Hepatocyte (in vitro differentiated cells): ENCODE data around the gene LRSAM1. TPM values are rescaled to one million over a fixed set of nuclear protein-coding genes. Genes with fewer than 3 reads are reported as not detected.

ENCODE experiments used
- DNase-seq: peaks from one replicate; pipeline ENCODE4 v3.0.0-alpha.2; 2016; ENCODE audit warnings: low spot score
- H2AFZ ChIP-seq: fragments of 200-600 bp; sonication (generic); 2 replicates; pipeline ENCODE4 v1.6.0; 2016; ENCODE audit warnings: antibody characterized with exemption, mild to moderate bottlenecking
- H3K27ac ChIP-seq: fragments of 200-600 bp; sonication (generic); 2 replicates; pipeline ENCODE4 v1.5.1; 2016; ENCODE audit warnings: mild to moderate bottlenecking
- H3K27me3 ChIP-seq: fragments of 200-600 bp; sonication (generic); 2 replicates; pipeline ENCODE4 v1.6.1; 2016
- H3K36me3 ChIP-seq: fragments of 200-600 bp; sonication (generic); replicated peaks from 2 replicates; pipeline ENCODE4 v1.5.1; 2016; ENCODE audit warnings: low read depth; ENCODE audit not compliant: insufficient read depth
- H3K4me1 ChIP-seq: fragments of 200-600 bp; sonication (generic); 2 replicates; pipeline ENCODE4 v1.5.1; 2016; ENCODE audit warnings: mild to moderate bottlenecking, moderate library complexity; ENCODE audit not compliant: insufficient read depth
- H3K4me2 ChIP-seq: fragments of 200-600 bp; sonication (generic); 2 replicates; pipeline ENCODE4 v1.6.0; 2016
- H3K4me3 ChIP-seq: fragments of 200-600 bp; sonication (generic); 2 replicates; pipeline ENCODE4 v1.5.1; 2016; ENCODE audit warnings: mild to moderate bottlenecking
- H3K79me2 ChIP-seq: fragments of 200-600 bp; sonication (generic); 2 replicates; pipeline ENCODE4 v1.6.0; 2017; ENCODE audit warnings: mild to moderate bottlenecking
- H3K9me2 ChIP-seq: fragments of 200-600 bp; sonication (generic); replicated peaks from 2 replicates; pipeline ENCODE4 v1.6.0; 2017; ENCODE audit warnings: mild to moderate bottlenecking; ENCODE audit not compliant: insufficient read depth
- H3K9me3 ChIP-seq: fragments of 200-600 bp; sonication (generic); 2 replicates; pipeline ENCODE4 v1.5.1; 2016; ENCODE audit warnings: low read depth, mild to moderate bottlenecking
- H4K20me1 ChIP-seq: fragments of 200-600 bp; sonication (generic); 2 replicates; pipeline ENCODE4 v1.6.0; 2016; ENCODE audit warnings: mild to moderate bottlenecking; ENCODE audit not compliant: insufficient read depth, poor library complexity, severe bottlenecking
- EZH2 ChIP-seq: fragments of 200-600 bp; sonication (generic); IDR thresholded peaks from 2 replicates; pipeline ENCODE4 v1.6.1; 2016; ENCODE audit warnings: antibody characterized with exemption, mild to moderate bottlenecking, borderline replicate concordance
- EZH2phosphoT487 ChIP-seq: fragments of 200-600 bp; sonication (generic); IDR thresholded peaks from one replicate; pipeline ENCODE4 v1.6.1; 2018; ENCODE audit warnings: antibody characterized with exemption, mild to moderate bottlenecking, low read depth, moderate library complexity; ENCODE audit not compliant: unreplicated experiment, severe bottlenecking
- WGBS: methylation state at CpG from one replicate; pipeline ENCODE4 v1.1.6; 2016; ENCODE audit warnings: low lambda C conversion rate; ENCODE audit errors: missing lambda C conversion rate; 5-methylcytosine and 5-hydroxymethylcytosine counted together
- polyA plus RNA-seq: library from polyadenylated mRNA; unstranded; fragments of >200 nt; fragmentation: Nextera tagmentation; extraction: Ambion mirVana; gene quantifications from 2 replicates; pipeline ENCODE4 v1.2.1, GENCODE V29; 2016
- small RNA-seq: library from RNA; depleted of rRNA; stranded (forward); fragments of <200 nt; gene quantifications from one replicate; pipeline ENCODE3, GENCODE V24; 2014
- total RNA-seq: library from RNA; depleted of rRNA; stranded (reverse); fragments of >200 nt; gene quantifications from 2 replicates; pipeline ENCODE4 v1.2.3, GENCODE V29; 2014
- TF ChIP-seq, protein P1 (sequence below): fragments of 200-600 bp; sonication (generic); IDR thresholded peaks from 2 replicates; pipeline ENCODE4 v1.5.1; 2016; ENCODE audit warnings: antibody characterized with exemption, mild to moderate bottlenecking; ENCODE audit not compliant: poor library complexity

Gene LRSAM1
- total and polyA plus RNA-seq, 2 experiments from 2014 or later: 10.7 to 19.4 TPM

DNA sequence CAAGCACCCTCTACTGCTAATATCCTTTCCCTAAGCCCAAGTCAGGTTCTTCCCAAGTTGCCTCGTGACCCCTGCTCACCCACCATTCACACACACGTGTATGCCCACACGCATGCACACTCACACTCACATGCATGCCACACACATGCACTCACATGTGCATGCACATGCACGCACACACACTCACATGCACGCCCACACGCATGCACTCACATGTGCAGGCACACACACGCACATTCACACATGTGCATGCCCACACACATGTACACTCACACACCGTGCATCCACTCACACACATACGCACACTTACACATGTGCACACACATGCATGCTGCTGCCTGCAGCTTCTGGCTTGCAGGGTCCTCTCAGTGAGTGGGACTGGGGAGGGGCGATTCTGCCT lies 97.9 kb downstream of the LRSAM1 start:
- Histone ChIP-seq H3K4me2 (no peak overlapping the region), H3K27ac (no peak overlapping the region), H3K27me3 (no peaks in the 10 kb centered on the region), H4K20me1 (peaks cover 54% of the 10 kb centered on the region), H3K9me2 (no peaks in the 10 kb centered on the region), H2AFZ (no peak overlapping the region), H3K4me1 (peaks cover 22% of the 10 kb centered on the region), H3K4me3 (no peak overlapping the region), H3K79me2 (peaks cover 91% of the 10 kb centered on the region), H3K9me3 (no peaks in the 10 kb centered on the region), H3K36me3 (no peaks in the 10 kb centered on the region)
- 97% methylated on average over 10 of the region's 10 CpGs for WGBS
- TF ChIP-seq EZH2phosphoT487: no peak
- DNase-seq: no peak

DNA sequence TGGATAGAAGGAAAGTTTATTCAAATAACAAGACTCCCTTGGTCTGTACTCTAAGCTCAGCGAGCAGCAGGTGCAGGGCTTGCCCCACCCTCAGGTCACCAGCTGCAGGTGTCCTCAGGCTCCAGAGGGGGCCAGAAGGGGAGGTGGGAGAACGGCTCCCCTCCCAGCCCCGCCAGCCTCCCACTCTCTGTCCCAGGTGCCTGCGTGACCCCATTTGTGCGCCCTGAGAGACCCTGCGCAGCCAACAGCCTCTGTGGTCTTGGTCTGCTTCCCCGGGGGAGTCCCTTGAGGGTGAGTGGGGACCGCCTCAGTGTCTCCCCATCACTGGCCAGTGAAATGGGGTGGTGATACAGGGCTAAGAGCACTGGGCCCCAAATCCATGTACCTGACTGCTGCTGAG lies 98.4 kb downstream of the LRSAM1 start:
- peaks cover 50% of the 10 kb centered on the region for H4K20me1 ChIP-seq
- WGBS: 87% methylated on average over 8 of the region's 8 CpGs

DNA sequence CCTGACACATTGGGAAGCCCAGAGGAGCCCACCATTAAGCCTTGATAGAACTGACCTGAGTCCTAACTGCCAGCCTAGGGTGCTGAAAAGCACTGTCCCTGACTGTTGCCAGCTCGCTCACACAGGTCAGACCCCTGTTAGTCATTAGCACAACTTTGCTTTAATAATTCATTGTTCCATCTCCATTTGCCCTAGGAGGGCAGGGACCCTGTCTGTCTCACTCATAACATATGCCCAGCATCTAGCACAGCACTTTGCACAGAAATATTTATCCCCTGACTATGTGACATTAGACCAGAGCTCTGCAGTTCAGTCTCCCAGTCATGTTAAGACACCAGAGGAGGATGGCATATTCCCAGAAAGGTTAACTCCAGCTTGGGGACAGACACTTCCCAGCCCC lies 99.0 kb downstream of the LRSAM1 start:
- no peaks in the 10 kb centered on the region for H3K9me2 ChIP-seq
- H3K9me3 ChIP-seq: no peaks in the 10 kb centered on the region
- no peak overlapping the region for H3K4me2 ChIP-seq
- 100% methylated on average over 1 of the region's 1 CpG for WGBS
- no peaks in the 10 kb centered on the region for H3K27me3 ChIP-seq
- DNase-seq: no peak
- H3K4me3 ChIP-seq: no peak overlapping the region
- TF ChIP-seq, protein P1, sequence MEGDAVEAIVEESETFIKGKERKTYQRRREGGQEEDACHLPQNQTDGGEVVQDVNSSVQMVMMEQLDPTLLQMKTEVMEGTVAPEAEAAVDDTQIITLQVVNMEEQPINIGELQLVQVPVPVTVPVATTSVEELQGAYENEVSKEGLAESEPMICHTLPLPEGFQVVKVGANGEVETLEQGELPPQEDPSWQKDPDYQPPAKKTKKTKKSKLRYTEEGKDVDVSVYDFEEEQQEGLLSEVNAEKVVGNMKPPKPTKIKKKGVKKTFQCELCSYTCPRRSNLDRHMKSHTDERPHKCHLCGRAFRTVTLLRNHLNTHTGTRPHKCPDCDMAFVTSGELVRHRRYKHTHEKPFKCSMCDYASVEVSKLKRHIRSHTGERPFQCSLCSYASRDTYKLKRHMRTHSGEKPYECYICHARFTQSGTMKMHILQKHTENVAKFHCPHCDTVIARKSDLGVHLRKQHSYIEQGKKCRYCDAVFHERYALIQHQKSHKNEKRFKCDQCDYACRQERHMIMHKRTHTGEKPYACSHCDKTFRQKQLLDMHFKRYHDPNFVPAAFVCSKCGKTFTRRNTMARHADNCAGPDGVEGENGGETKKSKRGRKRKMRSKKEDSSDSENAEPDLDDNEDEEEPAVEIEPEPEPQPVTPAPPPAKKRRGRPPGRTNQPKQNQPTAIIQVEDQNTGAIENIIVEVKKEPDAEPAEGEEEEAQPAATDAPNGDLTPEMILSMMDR: no peak
- TF ChIP-seq EZH2phosphoT487: no peak
- TF ChIP-seq EZH2: no peak
- peaks cover 16% of the 10 kb centered on the region for H3K4me1 ChIP-seq
- no peak overlapping the region for H3K27ac ChIP-seq
- H4K20me1 ChIP-seq: peaks cover 45% of the 10 kb centered on the region
- H2AFZ ChIP-seq: no peak overlapping the region
- H3K36me3 ChIP-seq: no peaks in the 10 kb centered on the region
- peaks cover 91% of the 10 kb centered on the region for H3K79me2 ChIP-seq

More for the DNA sequence above, 98.4 kb downstream of the LRSAM1 start:
- TF ChIP-seq EZH2phosphoT487 (no peak), EZH2 (no peak)
- TF ChIP-seq, protein P1: no peak
- H3K27ac ChIP-seq: no peak overlapping the region
- H3K4me3 ChIP-seq: no peak overlapping the region
- H3K9me3 ChIP-seq: no peaks in the 10 kb centered on the region
- no peaks in the 10 kb centered on the region for H3K36me3 ChIP-seq
- no peak for DNase-seq
- no peak overlapping the region for H3K4me2 ChIP-seq
- no peak overlapping the region for H2AFZ ChIP-seq
- no peaks in the 10 kb centered on the region for H3K27me3 ChIP-seq
- no peaks in the 10 kb centered on the region for H3K9me2 ChIP-seq
- peaks cover 91% of the 10 kb centered on the region for H3K79me2 ChIP-seq
- H3K4me1 ChIP-seq: peaks cover 17% of the 10 kb centered on the region

DNA sequence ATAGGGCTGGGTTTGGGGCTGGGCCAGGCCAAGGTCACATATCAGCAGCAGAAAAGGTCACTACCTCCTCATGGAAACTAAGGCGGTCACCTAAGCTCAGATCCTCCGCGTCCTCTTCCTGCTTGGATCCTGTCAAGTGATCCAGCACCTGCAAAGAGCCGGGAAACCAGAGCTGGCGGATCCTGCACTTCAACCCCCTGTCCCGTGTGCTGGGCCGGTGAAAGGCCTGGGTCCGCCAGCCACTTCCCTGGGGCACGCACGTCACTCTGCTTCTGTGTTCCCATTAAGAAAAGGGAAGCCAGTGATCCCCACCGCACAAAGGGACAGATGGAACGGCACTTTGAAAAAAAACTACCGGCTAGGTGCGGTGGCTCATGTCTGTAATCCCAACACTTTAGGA lies 99.4 kb downstream of the LRSAM1 start:
- Histone ChIP-seq H3K9me3 (no peaks in the 10 kb centered on the region), H3K79me2 (peaks cover 96% of the 10 kb centered on the region), H3K36me3 (no peaks in the 10 kb centered on the region), H3K4me2 (no peak overlapping the region), H4K20me1 (peaks cover 46% of the 10 kb centered on the region), H3K9me2 (no peaks in the 10 kb centered on the region), H3K4me1 (peaks cover 18% of the 10 kb centered on the region), H3K27me3 (no peaks in the 10 kb centered on the region), H3K27ac (no peak overlapping the region), H2AFZ (no peak overlapping the region), H3K4me3 (no peak overlapping the region)
- TF ChIP-seq EZH2: no peak
- no peak for TF ChIP-seq EZH2phosphoT487
- TF ChIP-seq, protein P1: no peak
- DNase-seq: no peak
- 81% methylated on average over 14 of the region's 14 CpGs for WGBS

Small RNAs within 50 kb of the gene (small RNA-seq; reads per million reads assigned to genes)
- not detected for gene RF00019
- gene SNORA65: 526 reads per million, percentile 99 among the genes with 10 or more reads in this experiment

Other genes with a start within 250 kb of the LRSAM1 start
- 10.5 and 14.5 TPM in 2 replicates for gene GARNL3, start 186.7 kb upstream of the LRSAM1 start, total RNA-seq
- 9.5 and 16.4 TPM in 2 replicates for gene GARNL3, start 186.7 kb upstream of the LRSAM1 start, polyA plus RNA-seq
- 91.7 and 99.7 TPM in 2 replicates for gene SLC2A8, start 54.3 kb upstream of the LRSAM1 start, total RNA-seq
- 138 and 145 TPM in 2 replicates for gene SLC2A8, start 54.3 kb upstream of the LRSAM1 start, polyA plus RNA-seq
- 8.3 and 9.0 TPM in 2 replicates for gene ZNF79, start 27.1 kb upstream of the LRSAM1 start, total RNA-seq
- gene ZNF79, start 27.1 kb upstream of the LRSAM1 start, polyA plus RNA-seq: 3.8 and 6.0 TPM in 2 replicates
- gene RPL12, start 104 bp upstream of the LRSAM1 start, total RNA-seq: 1,720 and 2,202 TPM in 2 replicates
- gene RPL12, start 104 bp upstream of the LRSAM1 start, polyA plus RNA-seq: 392 and 417 TPM in 2 replicates
- gene STXBP1, start 160.8 kb downstream of the LRSAM1 start, total RNA-seq: 10.7 and 27.6 TPM in 2 replicates
- gene STXBP1, start 160.8 kb downstream of the LRSAM1 start, polyA plus RNA-seq: 18.0 and 22.6 TPM in 2 replicates